Vagina (tissue), 2 donors: ENCODE measurements around the gene RAMACL. TPM values are rescaled to one million over a fixed set of nuclear protein-coding genes. Genes with fewer than 3 reads are reported as not detected.

ENCODE experiments used
- DNase-seq, 2 donors: peaks; one replicate each; pipeline ENCODE4 v3.0.0-alpha.2; 2017; ENCODE audit errors: extremely low spot score in 2 of 2
- H3K27ac ChIP-seq: fragments of 200-600 bp; sonication (generic); one replicate; pipeline ENCODE4 v1.5.1; 2019
- H3K27me3 ChIP-seq: fragments of 200-600 bp; sonication (generic); one replicate; pipeline ENCODE4 v1.5.1; 2019
- H3K36me3 ChIP-seq, 2 donors: fragments of 200-600 bp; sonication (generic); one replicate each; pipeline ENCODE4 v1.5.1; 2017 to 2019
- H3K4me1 ChIP-seq: fragments of 200-600 bp; sonication (generic); one replicate; pipeline ENCODE4 v1.5.1; 2019
- H3K4me3 ChIP-seq, 2 donors: fragments of 200-600 bp; sonication (generic); 1 replicate in 1 of 2; 2 replicates in 1 of 2; pipeline ENCODE4 v1.5.1; 2016 to 2019
- H3K9me3 ChIP-seq: fragments of 200-600 bp; sonication (generic); one replicate; pipeline ENCODE4 v1.5.1; 2019
- POLR2A ChIP-seq, 2 donors: fragments of 450-650 bp; IDR thresholded peaks; one replicate each; pipeline ENCODE4 v1.6.1; 2017; ENCODE audit warnings: antibody characterized with exemption in 2 of 2, mild to moderate bottlenecking in 2 of 2, moderate library complexity in 2 of 2
- POLR2AphosphoS5 ChIP-seq, 2 donors: sonication (generic); formaldehyde crosslinking; IDR thresholded peaks; one replicate each; pipeline ENCODE4 v1.9.0; 2017; ENCODE audit warnings: antibody characterized with exemption in 2 of 2, mild to moderate bottlenecking in 2 of 2, low read depth in 1 of 2; ENCODE audit not compliant: insufficient read depth in 1 of 2
- intact Hi-C: fragments of 100-400 bp; cut with DNase I; formaldehyde crosslinking; loops from one replicate; pipeline ENCODE4 v1.15.1; 2023
- total RNA-seq: library from RNA; depleted of rRNA; stranded (reverse); fragments of >200 nt; gene quantifications from one replicate; pipeline ENCODE4 v1.2.3, GENCODE V29; 2016
- TF ChIP-seq, protein P1 (sequence below), 3 experiments: fragments of 450-650 bp in 2 of 3; fragments of 200-600 bp in 1 of 3; sonication (generic) in 1 of 3; IDR thresholded peaks; one replicate each; pipeline ENCODE4 v1.5.1; 2017 to 2019; ENCODE audit warnings: antibody characterized with exemption in 3 of 3, mild to moderate bottlenecking in 2 of 3, moderate library complexity in 2 of 3

The RAMACL gene
- total RNA-seq, 1 donor from 2014 or later: 2.2 TPM

DNA sequence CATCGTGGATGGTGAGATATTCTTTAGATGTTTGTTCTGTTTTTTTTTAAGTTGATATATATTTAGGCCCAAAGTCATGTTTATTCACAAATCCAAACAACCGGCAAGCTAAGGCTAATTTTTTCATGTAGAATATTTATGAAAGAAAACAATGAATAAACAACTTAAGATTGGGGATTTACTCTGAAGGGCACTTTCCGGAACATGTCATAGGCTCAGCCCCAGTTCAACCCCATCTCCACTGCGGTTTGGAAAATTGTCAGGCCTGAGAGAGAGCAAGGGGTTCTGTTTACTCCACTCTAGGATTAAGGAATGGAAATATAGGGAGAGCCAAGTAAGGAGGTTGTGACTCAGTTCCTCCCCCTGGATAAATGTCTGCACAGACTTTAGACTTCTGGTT lies 22.3 kb upstream of the RAMACL start:
- H3K27ac ChIP-seq: peak overlapping the region; percentile 17

DNA sequence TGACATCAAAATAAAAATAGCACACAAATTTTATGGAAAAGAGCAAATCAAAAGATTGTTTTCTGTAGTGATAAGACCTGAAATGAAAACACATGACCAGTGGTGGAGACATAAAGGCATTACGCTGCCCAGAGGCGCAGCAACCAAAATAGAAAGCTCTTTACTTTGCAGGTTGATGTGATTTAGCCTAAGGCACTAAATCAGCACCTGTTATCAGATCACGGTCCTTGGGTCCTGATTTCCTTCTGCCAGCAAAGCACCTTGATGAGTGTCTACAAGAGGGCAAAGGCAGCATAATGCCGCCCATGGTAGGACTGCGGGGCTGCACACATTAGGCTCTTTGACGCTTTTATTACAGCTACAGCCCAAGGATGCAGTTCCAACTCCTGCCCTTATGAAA lies 19.3 kb upstream of the RAMACL start:
- peak in 1 of 2 donors; percentile 64 for DNase-seq
- Histone ChIP-seq H3K4me1 (no peaks in the 10 kb centered on the region), H3K4me3 (no peak overlapping the region), H3K27ac (no peak overlapping the region), H3K9me3 (no peaks in the 10 kb centered on the region), H3K36me3 (no peaks in the 10 kb centered on the region), H3K27me3 (no peaks in the 10 kb centered on the region)
- TF ChIP-seq, protein P1, sequence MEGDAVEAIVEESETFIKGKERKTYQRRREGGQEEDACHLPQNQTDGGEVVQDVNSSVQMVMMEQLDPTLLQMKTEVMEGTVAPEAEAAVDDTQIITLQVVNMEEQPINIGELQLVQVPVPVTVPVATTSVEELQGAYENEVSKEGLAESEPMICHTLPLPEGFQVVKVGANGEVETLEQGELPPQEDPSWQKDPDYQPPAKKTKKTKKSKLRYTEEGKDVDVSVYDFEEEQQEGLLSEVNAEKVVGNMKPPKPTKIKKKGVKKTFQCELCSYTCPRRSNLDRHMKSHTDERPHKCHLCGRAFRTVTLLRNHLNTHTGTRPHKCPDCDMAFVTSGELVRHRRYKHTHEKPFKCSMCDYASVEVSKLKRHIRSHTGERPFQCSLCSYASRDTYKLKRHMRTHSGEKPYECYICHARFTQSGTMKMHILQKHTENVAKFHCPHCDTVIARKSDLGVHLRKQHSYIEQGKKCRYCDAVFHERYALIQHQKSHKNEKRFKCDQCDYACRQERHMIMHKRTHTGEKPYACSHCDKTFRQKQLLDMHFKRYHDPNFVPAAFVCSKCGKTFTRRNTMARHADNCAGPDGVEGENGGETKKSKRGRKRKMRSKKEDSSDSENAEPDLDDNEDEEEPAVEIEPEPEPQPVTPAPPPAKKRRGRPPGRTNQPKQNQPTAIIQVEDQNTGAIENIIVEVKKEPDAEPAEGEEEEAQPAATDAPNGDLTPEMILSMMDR (IDR thresholded peaks at IDR 0.05): no peak
- TF ChIP-seq POLR2A (IDR thresholded peaks at IDR 0.05): no peak
- no peak for TF ChIP-seq POLR2AphosphoS5 (IDR thresholded peaks at IDR 0.05; ENCODE audit: insufficient read depth in 1 of 2, low read depth in 1 of 2)
- intact Hi-C loops: no loop called here

More for the DNA sequence above, 22.3 kb upstream of the RAMACL start:
- DNase-seq: peak in 1 of 2 donors; percentile 4
- Histone ChIP-seq H3K4me3 (no peak overlapping the region), H3K9me3 (no peaks in the 10 kb centered on the region), H3K36me3 (no peaks in the 10 kb centered on the region), H3K4me1 (peaks cover 9% of the 10 kb centered on the region), H3K27me3 (no peaks in the 10 kb centered on the region)
- intact Hi-C loops: no loop called here
- TF ChIP-seq, protein P1 (IDR thresholded peaks at IDR 0.05): no peak
- TF ChIP-seq POLR2A (IDR thresholded peaks at IDR 0.05) (no peak), POLR2AphosphoS5 (IDR thresholded peaks at IDR 0.05; ENCODE audit: insufficient read depth in 1 of 2, low read depth in 1 of 2) (no peak)

DNA sequence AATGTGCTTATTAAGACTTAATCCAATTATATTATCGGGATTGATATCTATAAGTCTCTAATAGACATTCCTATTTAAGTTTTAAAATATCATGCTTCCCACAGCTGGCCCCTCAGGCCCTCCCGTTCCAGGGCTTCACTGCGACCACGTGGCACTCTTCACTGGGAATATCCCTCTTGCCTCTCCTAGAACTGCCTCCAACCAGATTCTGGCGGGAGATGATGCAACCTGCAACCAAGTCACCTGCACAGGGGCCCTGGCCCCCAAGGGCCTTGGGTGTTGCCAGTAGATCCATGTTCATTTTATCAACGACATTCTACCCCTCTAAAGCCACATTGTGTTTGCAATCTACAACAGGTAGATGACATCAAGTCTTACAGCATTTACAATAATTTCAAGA lies 18.4 kb upstream of the RAMACL start:
- Histone ChIP-seq H3K27ac (no peak overlapping the region), H3K4me3 (no peak overlapping the region), H3K27me3 (no peaks in the 10 kb centered on the region), H3K36me3 (no peaks in the 10 kb centered on the region), H3K4me1 (peaks cover under 1% of the 10 kb centered on the region), H3K9me3 (no peaks in the 10 kb centered on the region)
- TF ChIP-seq POLR2A (IDR thresholded peaks at IDR 0.05) (no peak), POLR2AphosphoS5 (IDR thresholded peaks at IDR 0.05; ENCODE audit: insufficient read depth in 1 of 2, low read depth in 1 of 2) (no peak)
- TF ChIP-seq, protein P1 (IDR thresholded peaks at IDR 0.05): no peak
- no peak for DNase-seq
- intact Hi-C loops: no loop called here

GRCh38 chr6:166604328-166604727 lies 17.9 kb upstream of the RAMACL start:
- Histone ChIP-seq H3K9me3 (no peaks in the 10 kb centered on the region), H3K27ac (no peak overlapping the region), H3K4me3 (no peak overlapping the region), H3K27me3 (no peaks in the 10 kb centered on the region), H3K36me3 (no peaks in the 10 kb centered on the region), H3K4me1 (peaks cover 7% of the 10 kb centered on the region)
- intact Hi-C loops: no loop called here
- no peak for DNase-seq
- TF ChIP-seq POLR2AphosphoS5 (IDR thresholded peaks at IDR 0.05; ENCODE audit: insufficient read depth in 1 of 2, low read depth in 1 of 2) (no peak), POLR2A (IDR thresholded peaks at IDR 0.05) (no peak)
- TF ChIP-seq, protein P1 (IDR thresholded peaks at IDR 0.05): no peak

GRCh38 chr6:166603043-166603690 lies 16.7 kb upstream of the RAMACL start:
- TF ChIP-seq POLR2AphosphoS5 (IDR thresholded peaks at IDR 0.05; ENCODE audit: insufficient read depth in 1 of 2, low read depth in 1 of 2) (no peak), POLR2A (IDR thresholded peaks at IDR 0.05) (no peak)
- TF ChIP-seq, protein P1 (IDR thresholded peaks at IDR 0.05): no peak
- Histone ChIP-seq H3K4me1 (peaks cover 12% of the 10 kb centered on the region), H3K36me3 (no peaks in the 10 kb centered on the region), H3K4me3 (no peak overlapping the region), H3K27me3 (no peaks in the 10 kb centered on the region), H3K9me3 (no peaks in the 10 kb centered on the region), H3K27ac (no peak overlapping the region)
- DNase-seq: no peak
- intact Hi-C loops: no loop called here
